Gastrocnemius medialis (tissue), 4 donors: Measurements from ENCODE around the gene SYPL2. TPM values are rescaled to one million over a fixed set of nuclear protein-coding genes. Genes with fewer than 3 reads are reported as not detected.

Experiments used
- ATAC-seq, 2 donors: fragments of 150-250 bp; one replicate each; pipeline ENCODE4 v1.9.1; 2016
- DNase-seq, 2 donors: peaks; one replicate each; pipeline ENCODE4 v3.0.0-alpha.2; 2019
- H3K27ac ChIP-seq, 4 donors: fragments of 200-600 bp; sonication (generic); 1 replicate in 1 of 4; 2 replicates in 3 of 4; pipeline ENCODE4 v1.5.1; 2016 to 2018; ENCODE audit warnings: mild to moderate bottlenecking in 2 of 4, moderate library complexity in 1 of 4
- H3K27me3 ChIP-seq, 3 donors: fragments of 200-600 bp; sonication (generic) in 2 of 3; 1 replicate in 1 of 3; 2 replicates in 2 of 3; pipeline versions ENCODE4 v1.5.1 to v1.6.0; 2016 to 2019; ENCODE audit warnings: mild to moderate bottlenecking in 1 of 3, moderate library complexity in 1 of 3
- H3K36me3 ChIP-seq, 2 donors: fragments of 200-600 bp; sonication (generic) in 1 of 2; one replicate each; pipeline ENCODE4 v1.5.1; 2017 to 2018
- H3K4me1 ChIP-seq, 2 donors: fragments of 200-600 bp; sonication (generic) in 1 of 2; one replicate each; pipeline ENCODE4 v1.5.1; 2016 to 2017; ENCODE audit warnings: mild to moderate bottlenecking in 2 of 2
- H3K4me3 ChIP-seq, 4 donors: fragments of 200-600 bp; sonication (generic) in 3 of 4; 1 replicate in 1 of 4; 2 replicates in 3 of 4; pipeline ENCODE4 v1.5.1; 2016 to 2019; ENCODE audit warnings: mild to moderate bottlenecking in 2 of 4
- H3K9me3 ChIP-seq, 3 donors: fragments of 200-600 bp; sonication (generic) in 2 of 3; 1 replicate in 1 of 3; 2 replicates in 2 of 3; pipeline ENCODE4 v1.5.1; 2016 to 2019
- POLR2A ChIP-seq, 2 donors: fragments of 450-650 bp; IDR thresholded peaks; one replicate each; pipeline ENCODE4 v1.6.1; 2017; ENCODE audit warnings: antibody characterized with exemption in 2 of 2, mild to moderate bottlenecking in 2 of 2, moderate library complexity in 2 of 2
- in situ Hi-C, 4 donors: fragments of 200-750 bp; cut with MboI; loops; one replicate each; pipeline versions ENCODE4 v1.15.0 to v1.8.0; 2017; ENCODE audit warnings: low sequenced_read_pairs in 4 of 4
- intact Hi-C: fragments of 100-400 bp; cut with DNase I; formaldehyde crosslinking; loops from one replicate; pipeline ENCODE4 v1.15.1; 2023; ENCODE audit warnings: low total_unique reads
- total RNA-seq, 4 donors: library from RNA; depleted of rRNA; stranded (reverse); fragments of >200 nt; gene quantifications; one replicate each; pipeline versions ENCODE4 v1.1.0 to v1.2.3, GENCODE V29; 2016
- TF ChIP-seq, protein P1 (sequence below), 5 experiments: fragments of 450-650 bp in 3 of 5; fragments of 200-600 bp in 2 of 5; sonication (generic) in 2 of 5; IDR thresholded peaks in 4 of 5; conservative IDR thresholded peaks in 1 of 5; 1 replicate in 4 of 5; 2 replicates in 1 of 5; pipeline ENCODE4 v1.5.1; 2016 to 2019; ENCODE audit warnings: antibody characterized with exemption in 5 of 5, mild to moderate bottlenecking in 3 of 5, moderate library complexity in 3 of 5

The SYPL2 gene
- total RNA-seq, 4 donors from 2014 or later = 15.7 to 127 (median 83.7) TPM

DNA sequence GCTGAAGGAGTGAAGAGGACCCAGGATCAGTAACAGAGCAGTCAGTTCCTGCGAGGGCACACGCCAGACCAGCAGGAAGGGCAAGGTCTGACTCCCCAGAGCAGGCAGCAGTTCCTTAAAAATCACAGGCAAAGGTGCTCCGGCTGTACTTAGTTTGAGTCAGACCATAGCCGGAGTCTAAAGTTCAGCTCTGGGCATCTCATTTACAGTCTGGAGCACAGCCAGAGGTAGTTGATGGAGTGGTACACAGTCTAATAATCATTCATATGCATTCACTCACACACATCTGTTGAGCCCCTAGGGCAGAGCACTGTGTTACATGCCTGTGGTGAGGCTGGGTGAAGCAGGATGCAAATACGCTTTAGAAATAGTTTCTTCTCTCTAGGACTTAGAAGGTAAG is 50.5 kb downstream of the SYPL2 start:
- intact Hi-C loops = no loop called here
- H3K27me3 ChIP-seq = no peaks in the 10 kb centered on the region
- no peaks in the 10 kb centered on the region for H3K4me1 ChIP-seq
- in situ Hi-C loops = no loop called here
- H3K27ac ChIP-seq = no peak overlapping the region
- no peaks in the 10 kb centered on the region for H3K36me3 ChIP-seq
- no peak overlapping the region for H3K4me3 ChIP-seq
- TF ChIP-seq, protein P1, sequence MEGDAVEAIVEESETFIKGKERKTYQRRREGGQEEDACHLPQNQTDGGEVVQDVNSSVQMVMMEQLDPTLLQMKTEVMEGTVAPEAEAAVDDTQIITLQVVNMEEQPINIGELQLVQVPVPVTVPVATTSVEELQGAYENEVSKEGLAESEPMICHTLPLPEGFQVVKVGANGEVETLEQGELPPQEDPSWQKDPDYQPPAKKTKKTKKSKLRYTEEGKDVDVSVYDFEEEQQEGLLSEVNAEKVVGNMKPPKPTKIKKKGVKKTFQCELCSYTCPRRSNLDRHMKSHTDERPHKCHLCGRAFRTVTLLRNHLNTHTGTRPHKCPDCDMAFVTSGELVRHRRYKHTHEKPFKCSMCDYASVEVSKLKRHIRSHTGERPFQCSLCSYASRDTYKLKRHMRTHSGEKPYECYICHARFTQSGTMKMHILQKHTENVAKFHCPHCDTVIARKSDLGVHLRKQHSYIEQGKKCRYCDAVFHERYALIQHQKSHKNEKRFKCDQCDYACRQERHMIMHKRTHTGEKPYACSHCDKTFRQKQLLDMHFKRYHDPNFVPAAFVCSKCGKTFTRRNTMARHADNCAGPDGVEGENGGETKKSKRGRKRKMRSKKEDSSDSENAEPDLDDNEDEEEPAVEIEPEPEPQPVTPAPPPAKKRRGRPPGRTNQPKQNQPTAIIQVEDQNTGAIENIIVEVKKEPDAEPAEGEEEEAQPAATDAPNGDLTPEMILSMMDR (IDR thresholded peaks at IDR 0.05 in 4 of 5, conservative IDR thresholded peaks at IDR 0.05 in 1 of 5) = no peak
- TF ChIP-seq POLR2A (IDR thresholded peaks at IDR 0.05) = no peak
- no peaks in the 10 kb centered on the region for H3K9me3 ChIP-seq
- no peak for DNase-seq
- no peak for ATAC-seq

DNA sequence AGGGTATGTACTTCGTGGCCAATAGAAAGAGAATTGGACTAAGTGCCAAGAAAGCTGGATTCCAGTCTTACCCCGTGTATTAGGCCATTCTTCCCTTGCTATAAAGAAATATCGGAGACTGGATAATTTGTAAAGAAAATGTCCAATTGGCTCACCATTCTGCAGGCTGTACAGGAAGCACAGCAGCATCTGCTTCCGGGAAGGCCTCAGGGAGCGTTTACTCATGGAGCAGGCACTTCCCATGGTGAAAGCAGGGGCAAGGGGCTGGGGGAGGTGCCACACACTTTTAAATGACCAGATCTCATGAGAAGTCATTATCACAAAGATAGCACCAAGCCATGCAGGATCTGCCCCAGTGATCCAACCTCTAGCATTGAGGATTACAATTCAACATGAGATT is 51.0 kb downstream of the SYPL2 start:
- intact Hi-C loops (no loop called here), in situ Hi-C loops (no loop called here)
- Histone ChIP-seq H3K9me3 (no peaks in the 10 kb centered on the region), H3K27me3 (no peaks in the 10 kb centered on the region), H3K4me1 (no peaks in the 10 kb centered on the region), H3K27ac (no peak overlapping the region), H3K4me3 (no peak overlapping the region), H3K36me3 (no peaks in the 10 kb centered on the region)
- no peak for TF ChIP-seq POLR2A (IDR thresholded peaks at IDR 0.05)
- TF ChIP-seq, protein P1 (IDR thresholded peaks at IDR 0.05 in 4 of 5, conservative IDR thresholded peaks at IDR 0.05 in 1 of 5) = no peak
- no peak for DNase-seq
- no peak for ATAC-seq

DNA sequence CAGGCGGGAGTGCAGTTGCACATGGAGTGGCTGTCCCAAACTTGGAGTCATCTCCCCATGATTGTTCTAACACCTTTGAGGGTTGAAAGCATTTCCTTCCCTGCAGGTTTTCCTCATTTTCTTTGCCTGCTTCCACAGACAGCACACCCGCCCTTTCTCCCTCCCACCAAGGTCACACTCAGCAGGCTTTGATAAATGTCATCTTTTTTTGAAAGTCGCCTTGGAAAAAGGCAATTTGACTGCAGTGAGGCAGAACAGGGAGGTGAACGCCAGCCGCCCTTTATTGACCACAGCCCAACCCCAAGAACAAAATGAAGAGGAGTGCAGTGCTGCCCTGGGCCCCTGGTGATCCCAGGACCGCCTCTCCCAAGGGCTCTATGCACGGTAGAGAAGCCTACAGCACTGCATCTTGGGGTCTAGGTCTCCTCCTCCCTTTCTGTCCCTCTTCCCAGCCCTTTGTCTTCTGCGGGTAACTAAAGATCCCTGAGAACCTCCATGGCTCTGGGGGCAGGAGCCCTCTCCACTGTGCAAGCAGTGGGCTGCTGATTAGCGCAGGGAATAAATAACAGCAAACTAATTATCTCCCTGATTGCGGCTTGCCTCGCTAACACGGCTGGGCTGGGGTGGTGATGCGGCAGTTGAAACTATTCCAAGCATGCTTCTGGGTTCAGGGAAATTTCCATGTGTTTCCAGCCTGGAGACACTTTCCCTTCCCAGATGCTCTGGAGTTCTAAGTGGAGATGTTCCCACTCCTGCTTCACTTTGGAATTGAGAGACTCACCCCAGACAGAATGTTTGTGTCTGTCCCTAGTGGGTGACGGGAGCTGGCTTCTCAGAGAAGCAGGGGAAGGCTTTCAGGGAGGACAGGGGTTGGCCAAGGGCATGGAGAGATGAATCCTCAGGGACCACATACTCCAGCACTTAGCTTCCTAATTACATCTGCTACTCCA is 54.9 kb downstream of the SYPL2 start:
- Histone ChIP-seq H3K4me1 (no peaks in the 10 kb centered on the region), H3K9me3 (no peaks in the 10 kb centered on the region), H3K27me3 (no peaks in the 10 kb centered on the region), H3K27ac (no peak overlapping the region), H3K36me3 (no peaks in the 10 kb centered on the region), H3K4me3 (no peak overlapping the region)
- no peak for ATAC-seq
- intact Hi-C loops = no loop called here
- DNase-seq = no peak
- in situ Hi-C loops = no loop called here
- no peak for TF ChIP-seq POLR2A (IDR thresholded peaks at IDR 0.05)
- TF ChIP-seq, protein P1 (IDR thresholded peaks at IDR 0.05 in 4 of 5, conservative IDR thresholded peaks at IDR 0.05 in 1 of 5) = no peak

DNA sequence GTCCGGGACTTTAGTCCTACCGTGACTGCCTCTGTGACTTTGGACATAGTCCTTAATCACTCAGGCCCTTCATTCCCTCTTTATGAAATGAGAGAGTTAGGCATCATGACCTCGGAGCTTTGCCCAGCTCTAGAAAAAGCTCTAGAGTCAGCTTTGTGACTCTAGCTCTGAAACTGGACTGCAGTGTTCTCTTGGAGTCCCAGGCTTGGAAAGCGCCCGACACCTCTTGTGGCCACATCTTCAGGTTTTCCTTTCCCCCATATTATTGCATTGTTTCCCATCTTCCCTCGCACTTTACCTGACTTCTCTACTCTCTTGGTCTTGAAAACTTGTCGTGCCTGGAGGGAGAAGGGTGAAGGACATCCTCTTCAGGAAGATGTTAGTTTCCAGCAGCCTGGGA is 55.7 kb downstream of the SYPL2 start:
- no peak for ATAC-seq
- no peak overlapping the region for H3K4me3 ChIP-seq
- intact Hi-C loops = no loop called here
- no peaks in the 10 kb centered on the region for H3K9me3 ChIP-seq
- in situ Hi-C loops = no loop called here
- no peak overlapping the region for H3K27ac ChIP-seq
- H3K36me3 ChIP-seq = no peaks in the 10 kb centered on the region
- no peaks in the 10 kb centered on the region for H3K4me1 ChIP-seq
- no peaks in the 10 kb centered on the region for H3K27me3 ChIP-seq
- TF ChIP-seq, protein P1 (IDR thresholded peaks at IDR 0.05 in 4 of 5, conservative IDR thresholded peaks at IDR 0.05 in 1 of 5) = no peak
- TF ChIP-seq POLR2A (IDR thresholded peaks at IDR 0.05) = no peak
- no peak for DNase-seq
